ENCODE results near the gene DAPK2. TPM values are rescaled to one million over a fixed set of nuclear protein-coding genes. Genes with fewer than 3 reads are reported as not detected.
"Not testable (repeated sequence)": the region's sequence is repeated elsewhere in the genome, so short reads cannot be mapped to it uniquely, and the experiment has no call there.

DAPK2 gene
- polyA plus RNA-seq, 3 donors, result 3.9 to 4.9 (median 4.3) TPM

DNA sequence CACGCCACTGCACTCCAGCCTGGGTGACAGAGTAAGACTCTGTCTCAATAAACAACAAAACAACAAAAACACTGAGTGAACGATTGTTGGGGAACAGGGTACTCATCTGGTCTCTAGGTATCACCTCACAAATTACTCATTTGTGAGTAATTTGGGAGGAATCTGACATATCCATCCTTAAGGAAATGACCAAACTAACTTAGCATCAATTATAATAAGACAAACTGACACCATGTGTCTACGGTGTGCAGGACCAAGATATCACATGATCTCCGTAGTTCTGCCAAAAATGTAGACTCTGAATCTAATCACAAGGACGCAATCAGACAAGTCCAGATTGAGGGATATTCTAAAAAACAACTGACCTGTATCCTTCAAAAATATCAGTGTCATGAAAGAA lies 12.0 kb upstream of the DAPK2 start:
- DNase-seq (ENCODE audit: low read depth in 3 of 3, low spot score in 2 of 3), result no peak

GRCh38 chr15:64053674-64054073 lies 7.4 kb upstream of the DAPK2 start:
- not testable (repeated sequence) for DNase-seq (ENCODE audit: low read depth in 3 of 3, low spot score in 2 of 3)

DNA sequence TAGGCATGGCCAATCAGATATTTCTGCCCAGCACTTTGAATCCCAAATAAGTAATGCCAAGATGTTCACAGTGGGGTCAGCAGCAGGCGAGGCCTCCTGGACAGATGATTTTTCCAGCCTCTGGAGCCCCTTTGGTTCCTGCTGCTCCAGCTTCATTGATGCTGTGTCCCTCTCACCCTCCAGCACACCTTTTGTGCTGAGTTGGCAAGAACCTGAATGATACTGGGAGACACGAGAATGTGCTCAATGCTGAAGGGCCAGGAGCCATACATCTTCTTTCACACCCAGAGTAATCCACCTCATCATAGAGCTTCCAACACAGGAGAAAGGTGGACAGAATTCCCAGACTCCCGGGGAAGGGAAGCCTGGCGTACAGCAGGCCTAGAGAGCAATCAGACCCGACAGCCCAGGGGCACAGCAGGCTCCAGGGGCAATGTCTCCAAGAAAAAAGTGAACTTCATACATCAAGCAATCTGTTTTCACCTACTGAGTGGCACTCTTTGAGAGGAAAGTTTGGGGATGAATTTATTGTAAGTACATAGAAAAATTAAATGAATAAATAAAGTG lies 6.7 kb upstream of the DAPK2 start:
- DNase-seq (ENCODE audit: low read depth in 3 of 3, low spot score in 2 of 3), result no peak

GRCh38 chr15:64051407-64052259 lies 5.3 kb upstream of the DAPK2 start:
- no peak for DNase-seq (ENCODE audit: low read depth in 3 of 3, low spot score in 2 of 3)

- no peak for DNase-seq (ENCODE audit: low read depth in 3 of 3, low spot score in 2 of 3)
Observed at GRCh38 chr15:64051093-64051402, 4.8 kb upstream of the DAPK2 start.

- DNase-seq (ENCODE audit: low read depth in 3 of 3, low spot score in 2 of 3), result no peak
Observed at GRCh38 chr15:64050281-64051092, 4.2 kb upstream of the DAPK2 start.

DNA sequence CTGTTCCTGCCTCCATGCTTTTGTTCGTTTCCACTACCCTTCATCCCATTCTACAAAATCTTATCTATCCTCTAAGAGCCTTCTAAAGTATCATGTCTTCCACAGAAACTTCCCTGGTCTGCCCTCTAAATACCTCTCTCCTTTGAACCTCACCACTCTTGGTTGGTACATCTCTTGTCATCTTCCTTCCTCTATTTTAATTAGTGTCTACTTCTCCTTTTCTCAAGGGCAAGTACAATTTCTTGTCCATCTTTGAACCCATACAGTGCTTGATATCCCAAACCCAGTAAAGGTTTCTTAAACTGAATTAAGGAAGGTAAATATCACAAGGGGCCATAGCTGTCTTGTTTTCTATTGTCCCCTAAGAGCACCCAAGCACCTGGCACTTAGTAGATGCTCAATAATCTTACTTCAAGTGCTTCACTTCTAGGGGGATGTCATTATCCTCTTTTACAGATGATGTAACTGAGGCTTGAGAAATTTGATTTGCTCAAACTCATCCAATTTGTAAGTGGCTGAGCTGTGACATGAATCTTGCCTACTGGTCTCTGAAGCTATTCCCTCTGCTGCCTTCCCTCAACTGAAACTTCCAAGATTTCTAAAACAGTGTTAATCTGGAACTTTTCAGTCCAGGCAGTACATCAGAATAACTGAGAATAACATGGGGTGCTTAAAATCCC lies 2.6 kb upstream of the DAPK2 start:
- no peak for DNase-seq (ENCODE audit: low read depth in 3 of 3, low spot score in 2 of 3)

DNA sequence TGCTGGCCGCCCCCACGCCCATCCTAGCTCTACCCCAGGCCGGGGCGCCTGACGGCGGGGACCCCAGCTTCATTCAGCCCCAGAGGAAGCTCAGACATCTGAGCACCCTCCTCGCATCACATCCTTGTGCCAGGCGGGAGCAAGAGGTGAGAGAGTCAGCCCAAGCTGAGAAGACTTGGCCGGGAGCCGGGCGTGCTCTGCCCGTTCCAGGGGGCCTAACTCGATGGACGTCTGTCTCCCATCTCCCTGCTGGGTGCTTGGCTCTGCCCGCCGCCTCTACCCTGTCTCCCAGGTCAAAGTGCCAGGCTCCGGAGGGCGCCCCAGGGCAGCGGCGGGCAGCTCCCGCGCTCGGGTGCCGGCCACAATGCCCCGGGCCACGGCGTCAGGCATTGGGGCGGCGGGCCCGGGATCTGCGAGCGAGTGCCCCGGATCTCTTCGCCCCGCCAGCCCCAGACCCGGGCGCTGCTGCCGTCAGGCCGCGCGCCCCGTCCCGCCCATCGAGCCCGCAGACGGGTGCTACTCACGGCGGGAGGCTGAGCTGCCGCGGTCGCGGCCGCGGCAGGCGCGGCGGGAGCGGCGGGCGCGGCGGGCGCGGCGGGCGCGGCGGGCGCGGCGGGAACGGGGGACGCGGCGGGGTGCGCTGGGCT lies 388 bp downstream of the DAPK2 start:
- no peak for DNase-seq (ENCODE audit: low read depth in 3 of 3, low spot score in 2 of 3)

GRCh38 chr15:64045101-64045435 lies 1.2 kb downstream of the DAPK2 start:
- DNase-seq (ENCODE audit: low read depth in 3 of 3, low spot score in 2 of 3), result no peak

DNA sequence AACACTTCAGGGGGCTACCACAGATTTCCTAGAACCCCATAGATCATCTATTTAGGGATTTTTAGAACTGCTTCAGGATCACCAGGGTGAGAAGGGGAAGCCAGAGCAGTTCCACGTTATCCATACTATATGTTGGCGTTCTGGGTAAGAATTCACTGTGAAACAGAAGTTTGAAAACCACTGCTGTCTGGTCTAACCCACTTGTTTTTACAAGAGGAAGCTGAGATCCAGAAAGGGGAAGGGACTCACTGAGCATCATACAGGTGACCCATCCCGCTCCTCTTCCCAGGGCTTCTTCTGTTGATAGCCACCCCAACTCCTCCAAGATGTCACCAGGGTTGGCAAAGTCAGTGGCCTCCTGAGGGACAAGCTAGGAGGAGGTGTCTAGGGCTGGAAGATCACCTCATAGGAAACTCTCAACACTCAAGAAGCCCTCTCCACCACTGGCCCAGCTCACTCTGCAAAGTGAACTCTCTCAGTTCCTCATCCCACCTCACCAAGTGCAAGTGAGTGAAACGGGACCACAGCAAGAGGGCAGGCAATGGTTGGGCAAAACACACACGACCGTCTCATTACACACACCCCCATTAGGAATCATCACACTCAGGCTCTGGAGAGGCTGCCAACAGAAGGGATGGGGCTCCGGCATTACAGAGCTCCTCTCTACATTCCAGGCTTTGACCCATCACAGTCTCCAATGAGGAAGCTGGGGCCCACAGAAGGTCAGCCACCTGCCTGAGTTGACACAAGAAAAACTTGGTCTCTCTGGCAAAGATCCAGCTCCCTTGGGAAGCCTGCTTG lies 1.8 kb downstream of the DAPK2 start:
- no peak for DNase-seq (ENCODE audit: low read depth in 3 of 3, low spot score in 2 of 3)

- no peak for DNase-seq (ENCODE audit: low read depth in 3 of 3, low spot score in 2 of 3)
Observed at GRCh38 chr15:64038878-64039610, 7.2 kb downstream of the DAPK2 start.

DNA sequence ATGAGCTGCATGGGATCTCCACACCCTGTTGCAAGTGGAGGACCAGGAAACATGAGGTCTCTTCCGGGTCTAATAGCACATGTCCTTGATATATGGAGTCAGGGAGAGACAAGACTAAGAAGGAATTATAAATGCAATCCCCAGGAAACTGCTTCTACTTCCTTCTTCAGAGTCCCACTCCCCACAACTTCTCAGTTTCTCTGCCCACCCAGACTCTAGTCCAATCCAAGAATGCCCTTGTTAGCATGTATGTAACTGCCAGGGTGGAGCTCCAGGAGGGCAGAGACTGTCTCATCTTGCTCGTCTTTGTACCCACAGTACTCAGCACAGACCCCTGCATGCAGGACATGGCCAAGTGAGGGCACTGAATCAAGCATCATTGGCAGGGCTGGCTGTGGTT lies 8.3 kb downstream of the DAPK2 start:
- no peak for DNase-seq (ENCODE audit: low read depth in 3 of 3, low spot score in 2 of 3)

DNA sequence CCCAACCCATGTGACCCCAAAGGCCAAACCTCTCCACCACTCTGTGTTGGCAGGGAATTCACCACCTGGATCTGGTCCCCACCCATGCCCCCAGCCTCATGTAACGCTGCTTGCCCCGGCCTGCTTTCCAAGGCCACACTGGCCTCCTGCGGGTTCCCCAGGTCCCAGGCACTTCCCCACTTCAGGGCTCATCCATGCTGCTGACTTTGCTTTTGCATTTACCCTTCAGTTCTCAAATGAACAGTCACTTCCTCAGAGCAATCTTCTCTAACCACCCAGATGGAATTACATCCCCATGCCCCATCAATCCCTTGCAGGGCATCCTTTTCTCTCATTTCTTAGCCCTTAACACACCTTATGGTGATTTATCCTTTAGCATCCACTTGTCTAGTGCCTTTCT lies 9.2 kb downstream of the DAPK2 start:
- no peak for DNase-seq (ENCODE audit: low read depth in 3 of 3, low spot score in 2 of 3)

GRCh38 chr15:64035525-64035924 lies 10.8 kb downstream of the DAPK2 start:
- DNase-seq (ENCODE audit: low read depth in 3 of 3, low spot score in 2 of 3), result no peak

DNA sequence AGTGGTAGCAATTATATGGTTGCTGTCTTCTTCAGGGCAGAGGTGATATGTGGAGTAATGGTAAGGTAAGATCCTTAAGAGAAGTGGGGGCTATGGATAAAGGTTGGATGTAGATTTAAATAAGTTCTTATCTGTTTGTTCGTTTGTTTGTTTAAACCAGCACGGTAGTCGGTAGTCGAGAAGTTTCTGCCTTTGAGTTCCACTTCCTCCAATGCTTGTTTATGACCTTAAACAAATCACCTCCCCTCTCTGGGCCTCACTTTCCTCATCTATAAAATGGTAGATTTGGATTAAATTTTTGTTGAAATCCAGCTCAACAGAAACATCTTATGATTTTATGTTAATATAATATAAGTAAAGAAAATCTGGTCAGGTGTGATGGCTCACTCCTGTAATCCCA lies 11.8 kb downstream of the DAPK2 start:
- DNase-seq (ENCODE audit: low read depth in 3 of 3, low spot score in 2 of 3), result no peak

DNA sequence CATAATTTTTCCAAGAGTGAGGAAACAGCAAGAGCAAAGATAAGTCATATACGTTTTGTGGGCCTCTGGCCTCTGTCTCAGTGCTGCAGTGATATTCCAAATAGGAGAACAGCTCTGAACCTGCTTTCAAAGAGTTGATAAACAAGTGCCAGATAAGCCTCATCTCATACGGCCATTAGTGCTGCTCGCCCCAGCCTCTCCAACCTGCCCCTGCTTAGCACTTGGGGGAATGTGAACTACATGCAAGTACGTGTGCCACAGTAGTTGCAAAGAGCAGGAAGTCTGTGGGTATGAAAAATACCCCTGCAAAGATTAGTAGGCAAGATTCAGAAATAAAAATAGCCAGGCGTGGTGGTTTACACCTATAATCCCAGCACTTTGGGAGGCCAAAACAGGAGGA lies 14.0 kb downstream of the DAPK2 start:
- DNase-seq (ENCODE audit: low read depth in 3 of 3, low spot score in 2 of 3), result no peak

DNA sequence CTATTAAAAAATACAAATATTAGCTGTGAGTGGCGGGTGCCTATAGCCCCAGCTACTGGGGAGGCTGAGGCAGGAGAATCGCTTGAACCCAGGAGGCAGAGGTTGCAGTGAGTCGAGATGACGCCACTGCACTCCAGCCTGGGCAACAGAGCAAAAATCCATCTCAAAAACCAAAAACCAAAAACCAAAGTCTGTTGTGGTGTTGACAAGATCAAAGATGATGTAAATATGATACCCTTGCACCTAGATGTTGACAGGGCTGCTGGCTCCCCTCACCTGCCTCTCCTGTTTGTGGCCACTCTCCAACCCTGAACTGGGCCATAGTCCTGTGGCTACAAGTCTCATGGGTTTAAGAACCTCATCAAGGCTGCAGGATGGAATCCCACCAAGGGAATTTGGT lies 16.2 kb downstream of the DAPK2 start:
- no peak for DNase-seq (ENCODE audit: low read depth in 3 of 3, low spot score in 2 of 3)

DNA sequence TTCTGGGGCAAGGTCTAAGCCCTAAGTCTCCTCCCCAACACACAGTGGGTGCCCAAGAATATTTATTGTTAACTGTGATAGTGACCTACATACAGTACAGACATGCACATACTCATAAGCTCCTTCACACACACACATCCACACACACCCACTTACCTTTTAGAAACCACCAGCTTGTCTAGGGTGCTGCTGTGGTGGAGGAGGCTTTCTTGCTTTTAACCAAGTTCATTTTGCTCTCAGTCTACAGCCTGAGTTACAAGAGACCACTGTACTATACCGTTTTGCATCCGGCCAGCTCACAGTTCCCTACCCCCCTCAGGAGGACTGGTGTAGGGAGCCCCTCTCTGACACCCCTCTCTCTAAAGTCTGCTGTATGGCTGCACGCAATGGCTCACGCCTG lies 16.7 kb downstream of the DAPK2 start:
- no peak for DNase-seq (ENCODE audit: low read depth in 3 of 3, low spot score in 2 of 3)

- no peak for DNase-seq (ENCODE audit: low read depth in 3 of 3, low spot score in 2 of 3)
Observed at GRCh38 chr15:64029110-64029509, 17.2 kb downstream of the DAPK2 start.
